ENCODE measurements around the gene EXOC6.

EXOC6 gene

GRCh38 chr10:92846854-92847201, 1.5 kb upstream of the EXOC6 start:
- no peaks in the 10 kb centered on the region for H3K9me3 ChIP-seq (ENCODE audit: control insufficient read depth, insufficient read depth, low read length)
- no peaks in the 10 kb centered on the region for H3K36me3 ChIP-seq (ENCODE audit: insufficient read depth, low read length)
- no peak overlapping the region for H3K9ac ChIP-seq (ENCODE audit: low read depth, low read length)
- H3K4me1 ChIP-seq (ENCODE audit: insufficient read depth, low read length), result peaks cover 3% of the 10 kb centered on the region; the same call in 1 of the 2 replicates

GRCh38 chr10:92847202-92847864, 987 bp upstream of the EXOC6 start:
- Histone ChIP-seq H3K9ac (ENCODE audit: low read depth, low read length) (no peak overlapping the region), H3K36me3 (ENCODE audit: insufficient read depth, low read length) (no peaks in the 10 kb centered on the region), H3K4me1 (ENCODE audit: insufficient read depth, low read length) (peaks cover 3% of the 10 kb centered on the region; the same call in 1 of the 2 replicates), H3K9me3 (ENCODE audit: control insufficient read depth, insufficient read depth, low read length) (no peaks in the 10 kb centered on the region)

- Histone ChIP-seq H3K9me3 (ENCODE audit: control insufficient read depth, insufficient read depth, low read length) (no peaks in the 10 kb centered on the region), H3K9ac (ENCODE audit: low read depth, low read length) (peak overlapping the region; percentile 91), H3K36me3 (ENCODE audit: insufficient read depth, low read length) (no peaks in the 10 kb centered on the region), H3K4me1 (ENCODE audit: insufficient read depth, low read length) (peaks cover 3% of the 10 kb centered on the region; the same call in 1 of the 2 replicates)
These were observed 281 bp upstream of the EXOC6 start for GRCh38 chr10:92848037-92848440.

- peak overlapping the region; percentile 91; the same call in 1 of the 2 replicates for H3K9ac ChIP-seq (ENCODE audit: low read depth, low read length)
- peaks cover 3% of the 10 kb centered on the region; the same call in 1 of the 2 replicates for H3K4me1 ChIP-seq (ENCODE audit: insufficient read depth, low read length)
- no peaks in the 10 kb centered on the region for H3K36me3 ChIP-seq (ENCODE audit: insufficient read depth, low read length)
- no peaks in the 10 kb centered on the region for H3K9me3 ChIP-seq (ENCODE audit: control insufficient read depth, insufficient read depth, low read length)
These were observed 860 bp downstream of the EXOC6 start for GRCh38 chr10:92849234-92849525.

- peak overlapping the region; percentile 91; the same call in 1 of the 2 replicates for H3K9ac ChIP-seq (ENCODE audit: low read depth, low read length)
- no peaks in the 10 kb centered on the region for H3K36me3 ChIP-seq (ENCODE audit: insufficient read depth, low read length)
- H3K9me3 ChIP-seq (ENCODE audit: control insufficient read depth, insufficient read depth, low read length), result no peaks in the 10 kb centered on the region
- peaks cover 3% of the 10 kb centered on the region; the same call in 1 of the 2 replicates for H3K4me1 ChIP-seq (ENCODE audit: insufficient read depth, low read length)
These were observed 1.3 kb downstream of the EXOC6 start for GRCh38 chr10:92849576-92850090.

- H3K9ac ChIP-seq (ENCODE audit: low read depth, low read length), result no peak overlapping the region
- no peaks in the 10 kb centered on the region for H3K36me3 ChIP-seq (ENCODE audit: insufficient read depth, low read length)
- H3K4me1 ChIP-seq (ENCODE audit: insufficient read depth, low read length), result peaks cover 3% of the 10 kb centered on the region; the same call in 1 of the 2 replicates
- no peaks in the 10 kb centered on the region for H3K9me3 ChIP-seq (ENCODE audit: control insufficient read depth, insufficient read depth, low read length)
These were observed 1.9 kb downstream of the EXOC6 start for GRCh38 chr10:92850185-92850584.

- H3K9ac ChIP-seq (ENCODE audit: low read depth, low read length), result no peak overlapping the region
- peaks cover 3% of the 10 kb centered on the region; the same call in 1 of the 2 replicates for H3K4me1 ChIP-seq (ENCODE audit: insufficient read depth, low read length)
- no peaks in the 10 kb centered on the region for H3K9me3 ChIP-seq (ENCODE audit: control insufficient read depth, insufficient read depth, low read length)
- no peaks in the 10 kb centered on the region for H3K36me3 ChIP-seq (ENCODE audit: insufficient read depth, low read length)
These were observed 2.7 kb downstream of the EXOC6 start for GRCh38 chr10:92851003-92851402.

GRCh38 chr10:92855560-92855959, 7.2 kb downstream of the EXOC6 start:
- Histone ChIP-seq H3K9me3 (ENCODE audit: control insufficient read depth, insufficient read depth, low read length) (peaks cover 7% of the 10 kb centered on the region), H3K9ac (ENCODE audit: low read depth, low read length) (no peak overlapping the region), H3K36me3 (ENCODE audit: insufficient read depth, low read length) (no peaks in the 10 kb centered on the region), H3K4me1 (ENCODE audit: insufficient read depth, low read length) (no peaks in the 10 kb centered on the region)

GRCh38 chr10:92857904-92858514, 9.7 kb downstream of the EXOC6 start:
- H3K4me1 ChIP-seq (ENCODE audit: insufficient read depth, low read length), result no peaks in the 10 kb centered on the region
- peaks cover 7% of the 10 kb centered on the region for H3K9me3 ChIP-seq (ENCODE audit: control insufficient read depth, insufficient read depth, low read length)
- no peak overlapping the region for H3K9ac ChIP-seq (ENCODE audit: low read depth, low read length)
- no peaks in the 10 kb centered on the region for H3K36me3 ChIP-seq (ENCODE audit: insufficient read depth, low read length)

- H3K9me3 ChIP-seq (ENCODE audit: control insufficient read depth, insufficient read depth, low read length), result no peaks in the 10 kb centered on the region
- H3K36me3 ChIP-seq (ENCODE audit: insufficient read depth, low read length), result no peaks in the 10 kb centered on the region
- no peak overlapping the region for H3K9ac ChIP-seq (ENCODE audit: low read depth, low read length)
- no peaks in the 10 kb centered on the region for H3K4me1 ChIP-seq (ENCODE audit: insufficient read depth, low read length)
These were observed 18.9 kb downstream of the EXOC6 start for GRCh38 chr10:92867235-92867634.

- H3K4me1 ChIP-seq (ENCODE audit: insufficient read depth, low read length), result no peaks in the 10 kb centered on the region
- no peaks in the 10 kb centered on the region for H3K9me3 ChIP-seq (ENCODE audit: control insufficient read depth, insufficient read depth, low read length)
- H3K9ac ChIP-seq (ENCODE audit: low read depth, low read length), result no peak overlapping the region
- no peaks in the 10 kb centered on the region for H3K36me3 ChIP-seq (ENCODE audit: insufficient read depth, low read length)
These were observed 19.7 kb downstream of the EXOC6 start for GRCh38 chr10:92868036-92868435.

- Histone ChIP-seq H3K9me3 (ENCODE audit: control insufficient read depth, insufficient read depth, low read length) (no peaks in the 10 kb centered on the region), H3K4me1 (ENCODE audit: insufficient read depth, low read length) (no peaks in the 10 kb centered on the region), H3K9ac (ENCODE audit: low read depth, low read length) (no peak overlapping the region), H3K36me3 (ENCODE audit: insufficient read depth, low read length) (no peaks in the 10 kb centered on the region)
These were observed 20.2 kb downstream of the EXOC6 start for GRCh38 chr10:92868557-92868956.

GRCh38 chr10:92873029-92873428, 24.7 kb downstream of the EXOC6 start:
- H3K4me1 ChIP-seq (ENCODE audit: insufficient read depth, low read length), result no peaks in the 10 kb centered on the region
- no peaks in the 10 kb centered on the region for H3K36me3 ChIP-seq (ENCODE audit: insufficient read depth, low read length)
- H3K9me3 ChIP-seq (ENCODE audit: control insufficient read depth, insufficient read depth, low read length), result no peaks in the 10 kb centered on the region
- no peak overlapping the region for H3K9ac ChIP-seq (ENCODE audit: low read depth, low read length)

- Histone ChIP-seq H3K9me3 (ENCODE audit: control insufficient read depth, insufficient read depth, low read length) (no peaks in the 10 kb centered on the region), H3K9ac (ENCODE audit: low read depth, low read length) (no peak overlapping the region), H3K36me3 (ENCODE audit: insufficient read depth, low read length) (no peaks in the 10 kb centered on the region), H3K4me1 (ENCODE audit: insufficient read depth, low read length) (no peaks in the 10 kb centered on the region)
These were observed 28.3 kb downstream of the EXOC6 start for GRCh38 chr10:92876509-92877036.

- Histone ChIP-seq H3K9ac (ENCODE audit: low read depth, low read length) (no peak overlapping the region), H3K9me3 (ENCODE audit: control insufficient read depth, insufficient read depth, low read length) (no peaks in the 10 kb centered on the region), H3K4me1 (ENCODE audit: insufficient read depth, low read length) (no peaks in the 10 kb centered on the region)
These were observed 32.0 kb downstream of the EXOC6 start for GRCh38 chr10:92880233-92880861.

More at GRCh38 chr10:92880233-92880861, 32.0 kb downstream of the EXOC6 start:
- no peaks in the 10 kb centered on the region for H3K36me3 ChIP-seq (ENCODE audit: insufficient read depth, low read length)
